ENCODE data around the gene RTP2. TPM values are rescaled to one million over a fixed set of nuclear protein-coding genes. Genes with fewer than 3 reads are reported as not detected.

Gene RTP2
- total and polyA plus RNA-seq, 3 donors from 2014 or later = 0.37 to 0.79 (median 0.71) TPM

DNA sequence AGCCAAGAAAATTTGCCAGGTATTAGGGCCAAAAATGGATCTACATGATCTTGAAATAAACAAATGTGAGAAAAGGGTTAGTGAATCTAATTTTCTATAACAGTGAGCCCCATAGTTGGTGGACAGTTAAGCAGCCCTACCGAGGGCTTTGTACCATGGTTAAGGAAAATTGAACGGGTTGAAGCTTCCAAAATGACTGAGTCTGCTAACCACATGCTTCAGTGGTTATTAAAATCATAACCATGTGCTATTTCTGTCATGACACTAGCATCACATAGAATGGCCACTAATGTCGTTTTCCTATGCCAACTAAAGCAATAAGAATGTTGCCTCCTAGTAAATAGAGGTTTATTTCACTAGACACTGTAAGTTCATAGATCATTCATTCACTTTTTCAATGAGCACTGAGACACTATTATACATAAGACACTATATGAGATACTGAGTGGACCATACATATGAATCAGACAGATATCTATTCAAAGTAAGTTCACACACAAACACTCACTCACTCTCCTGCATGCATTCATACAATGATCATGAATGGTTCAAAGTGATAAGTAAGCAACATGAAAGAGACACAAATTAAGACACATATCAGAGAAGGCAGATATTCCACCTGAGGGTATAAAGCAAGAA lies 36.5 kb downstream of the RTP2 start:
- Histone ChIP-seq H3K27ac (no peak overlapping the region), H3K4me1 (peaks cover 4% of the 10 kb centered on the region), H3K27me3 (no peaks in the 10 kb centered on the region), H3K9me3 (no peaks in the 10 kb centered on the region), H3K4me3 (no peak overlapping the region), H3K36me3 (ENCODE audit: low read depth, missing control alignments) (no peaks in the 10 kb centered on the region)
- TF ChIP-seq POLR2A (IDR thresholded peaks at IDR 0.05) = no peak
- TF ChIP-seq, protein P1, sequence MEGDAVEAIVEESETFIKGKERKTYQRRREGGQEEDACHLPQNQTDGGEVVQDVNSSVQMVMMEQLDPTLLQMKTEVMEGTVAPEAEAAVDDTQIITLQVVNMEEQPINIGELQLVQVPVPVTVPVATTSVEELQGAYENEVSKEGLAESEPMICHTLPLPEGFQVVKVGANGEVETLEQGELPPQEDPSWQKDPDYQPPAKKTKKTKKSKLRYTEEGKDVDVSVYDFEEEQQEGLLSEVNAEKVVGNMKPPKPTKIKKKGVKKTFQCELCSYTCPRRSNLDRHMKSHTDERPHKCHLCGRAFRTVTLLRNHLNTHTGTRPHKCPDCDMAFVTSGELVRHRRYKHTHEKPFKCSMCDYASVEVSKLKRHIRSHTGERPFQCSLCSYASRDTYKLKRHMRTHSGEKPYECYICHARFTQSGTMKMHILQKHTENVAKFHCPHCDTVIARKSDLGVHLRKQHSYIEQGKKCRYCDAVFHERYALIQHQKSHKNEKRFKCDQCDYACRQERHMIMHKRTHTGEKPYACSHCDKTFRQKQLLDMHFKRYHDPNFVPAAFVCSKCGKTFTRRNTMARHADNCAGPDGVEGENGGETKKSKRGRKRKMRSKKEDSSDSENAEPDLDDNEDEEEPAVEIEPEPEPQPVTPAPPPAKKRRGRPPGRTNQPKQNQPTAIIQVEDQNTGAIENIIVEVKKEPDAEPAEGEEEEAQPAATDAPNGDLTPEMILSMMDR (IDR thresholded peaks at IDR 0.05) = no peak
- intact Hi-C loops (cut with DNase I; ENCODE audit: low total_unique reads) = no loop called here
- no peak for DNase-seq
- WGBS, 2 donors = 77 to 78% methylated on average over 3 of the region's 3 CpGs

DNA sequence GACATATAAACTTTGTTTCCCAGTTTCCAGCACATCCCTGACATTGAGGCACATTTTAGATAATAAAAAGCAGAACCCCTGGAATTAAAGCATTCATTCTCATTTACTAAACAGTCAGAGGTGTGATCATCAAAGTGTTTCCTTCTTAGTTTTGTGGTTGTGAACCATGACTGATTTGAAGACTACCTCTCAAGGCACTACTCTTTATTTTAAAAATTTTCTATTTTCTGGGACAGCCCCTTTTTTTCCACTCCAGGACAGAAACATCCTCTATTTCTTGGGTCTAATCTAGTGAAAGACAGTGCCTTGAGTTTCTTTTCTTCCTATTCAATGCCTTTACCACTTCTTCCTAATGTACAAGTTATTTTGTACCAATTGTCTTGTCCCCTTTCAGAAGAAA lies 37.3 kb downstream of the RTP2 start:
- H3K36me3 ChIP-seq (ENCODE audit: low read depth, missing control alignments) = no peaks in the 10 kb centered on the region
- no peak for TF ChIP-seq POLR2A (IDR thresholded peaks at IDR 0.05)
- TF ChIP-seq, protein P1 (IDR thresholded peaks at IDR 0.05) = no peak
- intact Hi-C loops (cut with DNase I; ENCODE audit: low total_unique reads) = no loop called here

DNA sequence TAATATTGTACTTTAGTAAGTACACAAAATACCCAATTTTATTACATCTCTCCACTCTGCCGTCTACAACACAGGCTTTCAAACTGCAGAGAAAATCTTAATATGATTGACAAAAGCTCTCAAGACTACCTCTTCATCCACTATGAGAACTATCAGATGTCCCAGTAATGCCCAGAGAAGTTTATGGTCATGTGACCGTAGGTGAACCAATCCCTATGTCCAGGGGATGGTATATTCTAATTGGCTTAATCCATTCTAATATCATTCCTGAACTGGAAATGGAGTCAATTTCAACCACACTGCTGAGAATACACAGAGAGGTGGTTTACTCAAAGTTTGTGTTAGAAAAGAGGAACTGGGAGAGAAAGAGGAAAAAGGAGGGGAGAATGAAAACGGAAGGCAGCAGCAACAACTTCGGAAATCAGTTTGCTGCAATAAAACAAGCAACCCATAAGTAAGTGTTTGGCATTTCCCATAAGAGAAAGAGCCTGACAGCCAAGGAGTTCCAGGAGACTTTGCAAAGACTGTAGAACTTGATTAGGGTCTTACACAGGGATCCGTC lies 39.4 kb downstream of the RTP2 start:
- H3K36me3 ChIP-seq (ENCODE audit: low read depth, missing control alignments) = no peaks in the 10 kb centered on the region
- no peak overlapping the region for H3K27ac ChIP-seq
- 57 to 80% methylated on average over 5 of the region's 5 CpGs for WGBS, 2 donors

More for the DNA sequence above, 37.3 kb downstream of the RTP2 start:
- H3K4me1 ChIP-seq = peaks cover 2% of the 10 kb centered on the region
- no peaks in the 10 kb centered on the region for H3K9me3 ChIP-seq
- no peaks in the 10 kb centered on the region for H3K27me3 ChIP-seq
- H3K4me3 ChIP-seq = no peak overlapping the region
- no peak overlapping the region for H3K27ac ChIP-seq
- DNase-seq = no peak

DNA sequence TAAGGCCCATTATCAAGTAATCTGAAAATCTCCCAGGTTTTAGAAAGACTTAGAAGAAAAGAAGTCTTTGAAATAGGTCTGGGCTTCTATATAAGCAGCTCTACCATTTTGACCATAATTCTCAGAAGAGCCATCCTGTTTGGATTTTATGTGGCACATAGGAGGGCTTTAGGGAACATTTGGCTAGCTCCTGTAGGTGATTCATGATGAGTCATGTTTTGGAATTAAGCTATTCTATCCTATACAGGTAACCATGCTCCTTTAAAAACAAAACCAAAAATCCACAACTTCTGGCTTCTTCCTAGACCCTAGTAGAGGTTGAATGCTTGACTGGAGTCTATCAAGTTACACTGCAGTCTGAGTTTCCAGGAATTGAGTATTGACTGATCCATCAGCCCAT lies 41.1 kb downstream of the RTP2 start:
- intact Hi-C loops (cut with DNase I; ENCODE audit: low total_unique reads) = no loop called here
- H3K27ac ChIP-seq = no peak overlapping the region
- no peak for TF ChIP-seq POLR2A (IDR thresholded peaks at IDR 0.05)
- TF ChIP-seq, protein P1 (IDR thresholded peaks at IDR 0.05) = no peak
- no peak overlapping the region for H3K4me3 ChIP-seq
- no peak for DNase-seq
- H3K4me1 ChIP-seq = no peaks in the 10 kb centered on the region
- no peaks in the 10 kb centered on the region for H3K9me3 ChIP-seq
- no peaks in the 10 kb centered on the region for H3K27me3 ChIP-seq
- no peaks in the 10 kb centered on the region for H3K36me3 ChIP-seq (ENCODE audit: low read depth, missing control alignments)

More for the DNA sequence above, 39.4 kb downstream of the RTP2 start:
- H3K27me3 ChIP-seq = no peaks in the 10 kb centered on the region
- H3K4me3 ChIP-seq = no peak overlapping the region
- no peaks in the 10 kb centered on the region for H3K4me1 ChIP-seq
- DNase-seq = no peak
- TF ChIP-seq, protein P1 (IDR thresholded peaks at IDR 0.05) = no peak
- no peak for TF ChIP-seq POLR2A (IDR thresholded peaks at IDR 0.05)
- intact Hi-C loops (cut with DNase I; ENCODE audit: low total_unique reads) = no loop called here
- no peaks in the 10 kb centered on the region for H3K9me3 ChIP-seq

DNA sequence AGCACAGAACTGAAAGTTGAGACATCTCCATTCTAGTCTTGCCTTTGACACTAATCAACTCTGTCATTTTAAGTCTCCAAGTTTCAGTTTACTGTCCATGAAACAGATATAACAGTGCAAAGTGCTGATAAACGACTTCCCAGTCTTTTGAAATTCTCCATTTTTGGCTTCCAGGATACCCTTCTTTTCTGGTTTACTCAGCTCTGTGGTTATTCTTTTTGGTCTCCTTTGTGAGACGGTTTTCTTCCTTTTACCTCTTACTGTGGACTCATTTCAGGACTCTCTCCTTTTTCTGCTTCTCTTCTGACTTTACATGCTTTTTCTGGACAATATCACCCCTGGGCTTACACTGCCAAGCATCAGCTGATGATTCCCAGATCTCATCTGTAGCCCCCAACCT lies 51.1 kb downstream of the RTP2 start:
- Histone ChIP-seq H3K36me3 (ENCODE audit: low read depth, missing control alignments) (no peaks in the 10 kb centered on the region), H3K4me1 (no peaks in the 10 kb centered on the region), H3K27ac (no peak overlapping the region), H3K27me3 (no peaks in the 10 kb centered on the region), H3K4me3 (no peak overlapping the region), H3K9me3 (no peaks in the 10 kb centered on the region)
- DNase-seq = no peak
- intact Hi-C loops (cut with DNase I; ENCODE audit: low total_unique reads) = no loop called here
- TF ChIP-seq, protein P1 (IDR thresholded peaks at IDR 0.05) = no peak
- no peak for TF ChIP-seq POLR2A (IDR thresholded peaks at IDR 0.05)
- WGBS, 2 donors = 72 to 73% methylated on average over 2 of the region's 2 CpGs
